ENCODE measurements around the gene DPP10.

- TF ChIP-seq EZH2 (IDR thresholded peaks at IDR 0.05; ENCODE audit: low read length, unreplicated experiment) (no peak), CTCF (conservative IDR thresholded peaks at IDR 0.05; ENCODE audit: low read depth, low read length) (no peak), EZH2phosphoT487 (IDR thresholded peaks at IDR 0.05; ENCODE audit: borderline replicate concordance, low read length) (no peak)
Observed at GRCh38 chr2:114797942-114798341, 355.5 kb downstream of the DPP10 start.

All from PC-3 (cell line).